Effector memory CD8-positive, alpha-beta T cell (primary cell): Measurements from ENCODE around the gene EIF2B4.
"Not testable (repeated sequence)": the region's sequence is repeated elsewhere in the genome, so short reads cannot be mapped to it uniquely, and the experiment has no call there.

Experiments used
- ATAC-seq: fragments of 150-1000 bp; cut with Tn5 transposase; replicated peaks from 2 replicates; pipeline ENCODE4 v1.10.0; 2021; ENCODE audit warnings: mild to moderate bottlenecking, moderate library complexity
- DNase-seq, 3 experiments: peaks; one replicate each; pipeline ENCODE4 v3.0.0; 2021
- H3K27ac Mint-ChIP-seq, 2 donors: one replicate each; pipeline ENCODE4 v1.8.0; 2022; ENCODE audit warnings: mild to moderate bottlenecking in 2 of 2, mixed read lengths in 2 of 2, moderate library complexity in 2 of 2
- H3K27me3 Mint-ChIP-seq, 2 donors: one replicate each; pipeline ENCODE4 v1.8.0; 2022; ENCODE audit warnings: mixed read lengths in 2 of 2
- H3K36me3 Mint-ChIP-seq: one replicate; pipeline ENCODE4 v1.8.0; 2022; ENCODE audit warnings: mild to moderate bottlenecking, moderate library complexity, mixed read lengths; ENCODE audit not compliant: insufficient read depth
- H3K4me1 Mint-ChIP-seq, 2 donors: one replicate each; pipeline ENCODE4 v1.8.0; 2022; ENCODE audit warnings: low read depth in 2 of 2, mixed read lengths in 2 of 2
- H3K4me3 Mint-ChIP-seq, 2 donors: one replicate each; pipeline ENCODE4 v1.8.0; 2022; ENCODE audit warnings: mild to moderate bottlenecking in 2 of 2, mixed read lengths in 2 of 2, moderate library complexity in 2 of 2
- H3K9me3 Mint-ChIP-seq, 2 donors: one replicate each; pipeline ENCODE4 v1.8.0; 2022; ENCODE audit warnings: mixed read lengths in 2 of 2

EIF2B4 gene

DNA sequence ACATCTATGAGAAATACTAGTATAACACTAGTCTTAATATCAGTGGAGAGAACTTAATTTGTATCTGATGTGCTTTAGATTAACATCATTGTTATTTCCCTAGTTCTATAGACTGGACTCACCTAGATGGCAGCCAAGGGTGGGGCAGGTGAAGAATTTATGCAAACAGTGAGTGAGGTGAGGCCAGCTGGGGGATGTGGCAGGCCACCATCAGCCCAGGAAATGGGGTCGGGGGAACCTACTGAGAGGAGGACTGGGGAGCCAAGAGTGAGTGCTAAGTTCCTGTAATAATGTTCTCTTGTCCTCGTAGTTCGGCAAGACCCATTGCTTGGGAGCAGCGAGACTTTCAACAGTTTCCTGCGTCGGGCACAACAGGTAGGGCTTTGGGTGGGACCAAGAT, 2.8 kb upstream of the EIF2B4 start:
- peaks cover 57% of the 10 kb centered on the region for H3K36me3 Mint-ChIP-seq
- DNase-seq (no peak), ATAC-seq (no peak)
- no peaks in the 10 kb centered on the region for H3K9me3 Mint-ChIP-seq
- no peaks in the 10 kb centered on the region for H3K27me3 Mint-ChIP-seq
- no peak overlapping the region for H3K4me3 Mint-ChIP-seq
- peak overlapping the region in 1 of 2 donors; percentile 95 for H3K27ac Mint-ChIP-seq
- peaks cover 34 to 35% of the 10 kb centered on the region in 2 donors for H3K4me1 Mint-ChIP-seq

DNA sequence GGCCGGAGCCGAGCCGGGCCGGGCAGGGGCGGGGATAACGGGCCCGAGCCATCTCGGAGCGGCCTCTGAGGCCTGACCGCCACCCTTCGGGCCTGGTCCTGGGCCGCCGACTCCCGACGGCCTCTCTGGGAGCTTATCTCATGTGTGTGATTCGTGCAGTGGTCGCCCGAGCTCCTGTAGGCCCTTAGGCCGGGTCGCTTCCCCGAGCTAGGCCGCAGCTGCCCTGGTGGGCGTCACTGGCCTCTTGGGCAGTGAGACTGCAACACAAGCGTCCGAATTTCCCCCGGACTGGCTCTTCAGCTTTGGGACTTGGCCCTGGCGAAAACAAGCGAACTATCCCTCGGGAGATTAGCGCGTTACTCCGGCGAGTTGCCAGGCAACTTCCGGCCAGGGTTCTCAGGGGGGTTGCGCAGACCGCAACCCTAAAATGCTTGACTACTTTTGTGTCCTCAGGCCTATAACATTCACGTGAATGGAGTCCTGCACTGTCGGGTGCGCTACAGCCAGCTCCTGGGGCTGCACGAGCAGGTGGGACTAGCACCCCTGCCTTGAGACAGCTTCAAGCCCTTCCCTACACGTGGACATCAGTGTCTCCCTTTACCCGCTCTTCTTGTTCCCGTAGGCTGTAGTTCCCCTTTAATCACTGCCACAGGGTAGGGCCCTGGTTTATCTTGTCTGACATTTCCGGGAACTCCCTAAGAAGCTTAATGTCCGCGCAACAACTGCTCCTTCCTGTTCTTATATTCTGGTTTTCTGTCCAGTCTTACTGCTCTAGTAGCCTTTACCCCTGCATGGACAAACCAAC, 880 bp upstream of the EIF2B4 start:
- H3K9me3 Mint-ChIP-seq = no peaks in the 10 kb centered on the region
- H3K4me3 Mint-ChIP-seq = peak overlapping the region; percentile 85 to 96
- ATAC-seq = peak; percentile 3
- peak in 2 of 3 experiments; percentile 6 to 35 for DNase-seq
- H3K4me1 Mint-ChIP-seq = peaks cover 30 to 35% of the 10 kb centered on the region in 2 donors
- H3K27me3 Mint-ChIP-seq = no peaks in the 10 kb centered on the region
- peak overlapping the region; percentile 93 to 95 for H3K27ac Mint-ChIP-seq
- H3K36me3 Mint-ChIP-seq = peaks cover 60% of the 10 kb centered on the region

DNA sequence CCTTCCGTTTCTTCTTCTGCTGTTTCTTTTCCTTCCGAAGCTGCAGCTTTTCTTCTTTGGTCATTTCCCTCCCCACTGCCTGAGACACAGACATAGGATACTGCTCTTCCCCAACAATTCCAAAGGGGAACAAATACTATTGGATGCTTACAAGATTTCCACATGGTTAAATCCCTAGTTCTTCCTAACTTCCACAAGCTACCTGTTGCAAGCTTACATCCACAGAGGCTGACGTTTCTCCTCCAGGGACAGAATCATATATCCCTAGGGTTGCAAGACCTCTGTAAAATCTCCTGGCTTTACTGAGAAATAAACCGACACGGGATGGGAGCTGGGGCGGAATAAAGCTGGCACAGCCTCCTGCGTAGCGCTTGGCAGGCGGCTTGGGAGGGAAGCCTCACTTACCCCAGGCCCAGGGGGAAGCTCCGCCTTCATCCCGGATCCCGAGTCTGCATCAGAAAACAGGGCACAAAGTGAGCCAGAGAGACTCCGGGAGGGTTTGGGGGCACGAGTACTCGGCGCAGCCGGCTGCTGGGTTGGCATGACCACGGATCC, 590 bp downstream of the EIF2B4 start:
- Mint-ChIP-seq H3K9me3 (no peaks in the 10 kb centered on the region), H3K4me3 (peak overlapping the region; percentile 85 to 96), H3K27ac (peak overlapping the region; percentile 93 to 95), H3K4me1 (peaks cover 29 to 35% of the 10 kb centered on the region in 2 donors), H3K36me3 (peaks cover 58% of the 10 kb centered on the region), H3K27me3 (no peaks in the 10 kb centered on the region)
- ATAC-seq (no peak), DNase-seq (no peak)

DNA sequence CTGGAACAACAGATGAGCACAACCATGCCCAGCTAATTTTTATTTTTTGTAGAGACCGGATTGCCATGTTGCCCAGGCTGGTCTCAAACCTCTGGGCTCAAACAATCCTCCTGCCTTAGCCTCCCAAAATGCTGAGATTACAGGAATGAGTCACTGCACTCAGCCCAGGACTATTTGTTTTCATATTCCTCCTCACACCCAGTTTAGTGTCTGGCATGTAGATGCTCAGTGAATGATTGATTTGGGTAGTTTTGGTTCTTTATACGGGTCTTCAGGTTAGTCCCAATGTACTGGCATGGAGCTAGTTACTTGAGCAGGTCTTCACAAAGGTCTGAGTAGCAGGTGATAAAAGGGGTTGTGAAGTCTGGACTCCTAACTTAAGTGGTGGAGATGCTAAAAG, 6.2 kb downstream of the EIF2B4 start:
- DNase-seq (no peak), ATAC-seq (no peak)
- Mint-ChIP-seq H3K27ac (no peak overlapping the region), H3K9me3 (no peaks in the 10 kb centered on the region), H3K36me3 (peaks cover 41% of the 10 kb centered on the region), H3K4me1 (peaks cover 3 to 4% of the 10 kb centered on the region in 2 donors), H3K27me3 (no peaks in the 10 kb centered on the region), H3K4me3 (no peak overlapping the region)

DNA sequence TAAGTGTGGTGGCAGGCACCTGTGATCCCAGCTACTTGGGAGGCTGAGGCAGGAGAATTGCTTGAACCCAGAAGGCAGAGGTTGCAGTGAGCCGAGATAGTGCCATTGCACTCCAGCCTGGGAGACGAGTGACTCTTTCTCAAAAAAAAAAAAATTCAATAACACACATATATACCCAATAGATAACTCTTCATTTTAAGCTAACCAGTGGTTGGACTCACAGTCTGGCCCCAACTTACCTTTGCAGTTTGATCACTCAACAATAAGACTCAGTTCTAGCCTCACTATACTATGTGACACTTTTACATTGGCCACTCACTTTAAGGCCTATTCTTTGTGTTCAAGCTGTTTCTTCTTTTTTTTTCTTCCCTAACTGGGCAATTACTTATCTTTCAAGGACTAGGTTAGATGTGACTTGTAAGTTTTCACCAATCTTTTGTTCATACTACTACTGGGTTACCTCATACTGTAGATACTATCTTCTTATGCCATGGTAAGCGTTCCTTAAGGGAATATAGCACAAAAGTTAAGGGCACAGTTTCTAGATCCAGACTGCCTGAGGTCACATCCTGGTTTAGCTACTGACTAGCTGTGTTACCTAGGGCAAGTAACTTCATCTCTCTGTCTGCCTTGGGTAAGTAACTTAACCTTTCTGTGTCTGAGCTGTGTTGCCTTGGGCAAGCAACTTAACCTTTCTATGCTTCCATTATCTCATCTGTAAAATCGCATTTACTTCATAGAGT, 7.3 kb downstream of the EIF2B4 start:
- Mint-ChIP-seq H3K27ac (peak overlapping the region in 1 of 2 donors; percentile 5), H3K27me3 (no peaks in the 10 kb centered on the region), H3K4me1 (peaks cover 8 to 10% of the 10 kb centered on the region in 2 donors), H3K36me3 (peaks cover 39% of the 10 kb centered on the region), H3K9me3 (no peaks in the 10 kb centered on the region), H3K4me3 (no peak overlapping the region)
- no peak for ATAC-seq
- DNase-seq = no peak

DNA sequence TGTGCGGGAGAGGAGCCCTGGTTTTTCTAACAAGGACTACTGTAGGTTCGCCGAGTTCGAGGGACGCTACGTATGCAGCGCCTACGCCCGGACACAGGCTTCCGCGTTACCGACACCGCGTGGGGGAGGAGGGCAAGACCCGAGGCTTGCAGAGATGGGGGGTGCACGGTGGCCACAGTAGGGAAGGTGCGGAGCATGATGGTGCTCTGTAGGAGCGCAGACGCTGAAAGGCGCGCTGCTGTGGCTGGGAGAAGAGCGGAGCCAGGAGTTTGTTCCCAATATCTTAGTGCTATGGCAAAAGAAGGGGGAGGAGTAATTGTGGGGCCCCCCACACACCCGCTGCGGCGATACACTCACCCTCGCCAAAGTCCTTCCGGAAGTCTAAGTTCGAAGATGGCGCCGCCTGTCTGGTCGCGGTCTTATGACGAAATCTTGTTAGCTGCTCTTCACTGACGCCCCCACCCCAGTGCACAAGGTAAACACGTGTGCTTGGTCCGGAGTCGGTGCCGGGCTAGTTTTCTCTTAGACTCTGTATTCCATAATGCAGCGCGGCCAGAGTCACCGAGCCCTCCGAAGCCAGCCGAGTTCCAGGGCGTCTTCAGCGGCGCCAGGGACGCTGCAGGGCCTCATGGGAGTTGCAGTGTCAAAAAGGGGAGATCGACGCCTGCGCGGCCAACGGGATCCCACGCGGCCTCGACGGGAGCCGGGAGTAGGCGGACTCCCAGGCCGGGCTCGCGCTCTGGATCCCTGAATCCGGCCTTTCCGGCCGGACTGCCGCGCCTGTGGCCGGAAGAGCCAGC, 13.6 kb downstream of the EIF2B4 start, which contains the start of gene GTF3C2:
GTF3C2 (minus strand) TSS at position 383 of the 800 bp plus-strand sequence. CDS start 13,210 bp downstream, outside the sequence.
- Mint-ChIP-seq H3K4me1 (peaks cover 30 to 52% of the 10 kb centered on the region in 2 donors), H3K27ac (peak within 1 kb of the TSS; percentile 98 to 99), H3K36me3 (peaks cover 26% of the 10 kb centered on the region), H3K4me3 (peak within 1 kb of the TSS; percentile 95 to 98), H3K27me3 (no peaks in the 10 kb centered on the region), H3K9me3 (no peaks in the 10 kb centered on the region)
- DNase-seq (peak; percentile 90 to 93 (median 92)), ATAC-seq (peak; percentile 79)

DNA sequence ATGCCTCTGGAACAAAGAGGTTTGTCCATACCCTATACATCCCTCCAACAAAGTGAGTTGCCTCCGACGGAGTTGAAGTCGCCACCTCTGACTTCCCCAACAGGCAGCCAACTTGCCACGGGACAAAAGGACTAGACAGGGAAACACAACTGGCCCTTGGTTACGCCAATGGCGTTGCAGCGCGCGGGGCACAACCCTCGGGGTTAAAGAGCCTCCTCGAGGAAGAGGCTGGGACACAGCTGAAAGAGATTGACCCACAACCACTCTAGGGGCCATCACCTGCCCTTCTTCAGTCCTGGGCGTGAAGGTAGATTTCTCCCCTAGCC, 14.1 kb downstream of the EIF2B4 start:
- Mint-ChIP-seq H3K27me3 (no peaks in the 10 kb centered on the region), H3K9me3 (no peaks in the 10 kb centered on the region), H3K27ac (peak overlapping the region; percentile 98 to 99), H3K4me1 (peaks cover 30 to 55% of the 10 kb centered on the region in 2 donors), H3K36me3 (peaks cover 25% of the 10 kb centered on the region), H3K4me3 (peak overlapping the region; percentile 95 to 98)
- DNase-seq (peak in 1 of 3 experiments; percentile 25), ATAC-seq (peak; percentile 25)

DNA sequence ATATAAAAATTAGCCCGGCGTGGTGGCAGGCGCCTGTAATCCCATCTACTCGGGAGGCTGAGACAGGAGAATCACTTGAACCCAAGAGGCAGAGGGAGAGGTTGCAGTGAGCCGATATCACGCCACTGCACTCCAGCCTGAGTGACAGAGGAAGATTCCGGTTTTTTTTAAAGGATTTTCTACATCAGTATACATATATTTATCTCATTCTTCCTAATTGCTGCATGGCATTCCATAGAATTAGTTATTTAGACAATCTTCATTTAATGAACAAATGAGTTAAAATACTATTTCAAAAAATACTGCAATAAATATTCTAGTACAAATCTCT, 15.6 kb downstream of the EIF2B4 start:
- DNase-seq (no peak), ATAC-seq (no peak)
- no peaks in the 10 kb centered on the region for H3K9me3 Mint-ChIP-seq
- H3K27ac Mint-ChIP-seq = peak overlapping the region in 1 of 2 donors; percentile 26
- peak overlapping the region in 1 of 2 donors; percentile 33 for H3K4me3 Mint-ChIP-seq
- H3K27me3 Mint-ChIP-seq = no peaks in the 10 kb centered on the region
- peaks cover 33 to 59% of the 10 kb centered on the region in 2 donors for H3K4me1 Mint-ChIP-seq
- H3K36me3 Mint-ChIP-seq = peaks cover 18% of the 10 kb centered on the region

DNA sequence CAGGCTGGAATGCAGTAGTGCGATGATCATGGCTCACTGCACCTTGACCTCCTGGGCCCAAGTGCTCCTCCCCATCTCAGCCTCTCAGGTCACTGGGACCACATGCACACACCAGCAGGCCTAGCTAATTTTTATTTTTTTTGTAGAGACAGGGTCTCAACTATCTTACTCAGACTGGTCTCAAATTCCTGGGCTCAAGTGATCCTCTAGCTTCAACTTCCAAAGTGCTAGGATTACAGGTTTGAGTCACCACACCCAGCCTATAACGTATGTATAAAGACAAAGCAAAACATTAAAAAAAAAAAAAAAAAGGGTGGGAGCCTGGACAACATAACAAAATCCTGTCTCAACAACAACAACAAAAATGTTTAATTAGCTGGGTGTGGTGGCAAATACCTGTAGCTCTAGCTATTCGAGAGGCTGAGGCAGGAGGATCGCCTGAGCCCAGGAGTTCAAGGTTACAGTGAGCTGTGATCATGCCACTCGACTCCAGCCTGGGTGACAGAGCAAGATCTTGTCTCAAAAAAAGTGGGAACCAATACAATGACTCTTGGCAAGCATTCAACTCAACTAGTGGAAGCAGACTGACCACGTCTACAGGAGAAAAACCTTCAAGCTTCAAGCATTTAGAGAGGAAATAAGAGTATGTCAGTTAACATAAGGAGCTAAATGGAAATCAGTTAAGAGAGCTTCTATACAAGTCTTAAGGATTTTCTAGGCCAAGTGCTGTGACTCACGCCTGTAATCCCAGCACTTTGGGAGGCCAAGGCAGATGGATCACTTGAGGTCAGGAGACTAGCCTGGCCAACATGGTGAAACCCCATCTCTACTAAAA, 16.2 kb downstream of the EIF2B4 start:
- ATAC-seq (no peak), DNase-seq (no peak)
- H3K36me3 Mint-ChIP-seq = peaks cover 22% of the 10 kb centered on the region
- peak overlapping the region in 1 of 2 donors; percentile 33 for H3K4me3 Mint-ChIP-seq
- peaks cover 33 to 59% of the 10 kb centered on the region in 2 donors for H3K4me1 Mint-ChIP-seq
- H3K9me3 Mint-ChIP-seq = no peaks in the 10 kb centered on the region
- H3K27ac Mint-ChIP-seq = peak overlapping the region in 1 of 2 donors; percentile 26
- no peaks in the 10 kb centered on the region for H3K27me3 Mint-ChIP-seq

DNA sequence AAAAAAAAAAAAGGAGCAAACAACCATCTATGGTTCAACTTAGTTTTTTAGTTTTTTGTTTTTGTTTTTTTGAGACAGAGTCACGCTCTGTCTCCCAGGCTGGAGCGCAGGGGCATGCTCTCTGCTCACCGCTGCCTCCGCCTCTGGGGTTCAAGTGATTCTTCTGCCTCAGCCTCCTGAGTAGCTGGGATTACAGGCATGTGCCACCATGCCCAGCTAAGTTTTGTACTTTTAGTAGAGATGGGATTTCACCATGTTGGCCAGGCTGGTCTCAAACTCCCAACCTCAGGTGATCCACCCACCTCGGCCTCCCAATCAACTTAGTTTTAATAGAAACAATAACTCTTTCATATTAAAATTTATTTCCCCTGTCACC, 16.8 kb downstream of the EIF2B4 start:
- ATAC-seq, H3K9me3 Mint-ChIP-seq, H3K27me3 Mint-ChIP-seq, DNase-seq, H3K4me3 Mint-ChIP-seq: not testable (repeated sequence)
- Mint-ChIP-seq H3K36me3 (peaks cover 23% of the 10 kb centered on the region), H3K4me1 (peaks cover 29 to 55% of the 10 kb centered on the region in 2 donors), H3K27ac (peak overlapping the region in 1 of 2 donors; percentile 26)

DNA sequence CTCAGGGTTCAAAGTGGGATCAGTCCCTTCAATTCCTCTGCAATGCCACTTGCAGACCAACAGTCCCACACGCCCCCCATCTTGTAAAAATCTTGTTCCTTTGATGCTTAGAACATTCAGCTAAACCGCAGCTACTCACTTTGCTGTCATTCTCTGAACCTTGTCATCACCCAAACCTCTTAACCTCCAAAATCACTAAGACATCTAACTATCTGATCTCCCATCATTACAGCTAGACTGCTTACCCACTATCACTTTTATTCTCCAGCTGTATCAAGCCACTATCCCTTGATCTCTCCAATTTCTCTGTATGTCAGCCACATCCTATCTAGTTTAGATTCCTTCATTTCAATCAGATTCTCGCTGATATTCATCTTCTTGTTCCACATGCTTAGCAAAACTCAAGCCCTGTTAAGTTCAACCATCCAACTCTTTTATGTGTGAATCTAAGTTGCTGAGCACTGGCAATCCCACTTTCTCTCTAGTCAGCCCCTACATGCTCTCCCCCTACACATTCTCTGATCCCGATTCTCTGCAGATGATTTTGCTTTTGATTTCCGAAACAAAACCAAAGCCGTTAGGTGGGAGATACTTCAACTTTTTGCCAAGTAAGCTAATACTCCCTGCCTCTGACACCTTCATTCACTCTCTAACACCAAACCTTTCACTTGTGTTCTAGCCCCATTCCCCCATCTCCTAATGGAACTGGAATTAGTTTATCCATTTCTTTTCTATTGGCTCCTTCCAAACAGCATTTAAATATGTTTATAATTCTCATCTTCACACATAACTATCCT, 18.1 kb downstream of the EIF2B4 start:
- Mint-ChIP-seq H3K27ac (peak overlapping the region; percentile 4 to 52), H3K4me1 (peaks cover 31 to 52% of the 10 kb centered on the region in 2 donors), H3K36me3 (peaks cover 20% of the 10 kb centered on the region), H3K4me3 (no peak overlapping the region), H3K27me3 (no peaks in the 10 kb centered on the region), H3K9me3 (no peaks in the 10 kb centered on the region)
- DNase-seq (no peak), ATAC-seq (no peak)
